ENCODE measurements around the gene MAPKBP1. TPM values are rescaled to one million over a fixed set of nuclear protein-coding genes. Genes with fewer than 3 reads are reported as not detected.

MAPKBP1 gene
- total RNA-seq, 1 experiment from 2014 or later: 9.9 TPM

DNA sequence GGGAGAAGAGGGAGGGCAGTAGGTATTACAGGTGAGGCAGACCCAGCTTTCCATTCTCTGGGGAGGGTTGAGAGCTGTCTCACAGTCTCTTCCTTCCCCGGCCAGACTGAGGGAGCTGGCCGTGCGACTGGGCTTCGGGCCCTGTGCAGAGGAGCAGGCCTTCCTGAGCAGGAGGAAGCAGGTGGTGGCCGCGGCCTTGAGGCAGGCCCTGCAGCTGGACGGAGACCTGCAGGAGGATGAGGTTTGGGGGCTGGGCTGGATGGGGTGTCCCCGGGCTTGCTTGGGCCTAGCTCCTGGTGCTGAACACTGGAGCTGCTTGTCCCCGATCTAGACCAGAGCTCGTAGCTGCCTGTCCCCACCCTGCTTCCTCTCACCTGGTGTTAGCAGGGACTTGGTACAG, 69.3 kb downstream of the MAPKBP1 start:
- no TSS peak for BruUV-seq (replicated peaks)
- H3K4me1 Mint-ChIP-seq (ENCODE audit: low read depth, unreplicated experiment): no peaks in the 10 kb centered on the region
- CTCF ChIA-PET: no interaction called here
- H3K36me3 Mint-ChIP-seq (ENCODE audit: insufficient read depth, unreplicated experiment): peaks cover 1% of the 10 kb centered on the region
- intact Hi-C loops (cut with micrococcal nuclease; ENCODE audit: unreplicated experiment): no loop called here
- H3K9me3 Mint-ChIP-seq (ENCODE audit: low read depth, unreplicated experiment): no peaks in the 10 kb centered on the region
- no peak overlapping the region for H3K27ac Mint-ChIP-seq (ENCODE audit: unreplicated experiment)
- DNase-seq: no peak
- TF ChIP-seq, protein P1, sequence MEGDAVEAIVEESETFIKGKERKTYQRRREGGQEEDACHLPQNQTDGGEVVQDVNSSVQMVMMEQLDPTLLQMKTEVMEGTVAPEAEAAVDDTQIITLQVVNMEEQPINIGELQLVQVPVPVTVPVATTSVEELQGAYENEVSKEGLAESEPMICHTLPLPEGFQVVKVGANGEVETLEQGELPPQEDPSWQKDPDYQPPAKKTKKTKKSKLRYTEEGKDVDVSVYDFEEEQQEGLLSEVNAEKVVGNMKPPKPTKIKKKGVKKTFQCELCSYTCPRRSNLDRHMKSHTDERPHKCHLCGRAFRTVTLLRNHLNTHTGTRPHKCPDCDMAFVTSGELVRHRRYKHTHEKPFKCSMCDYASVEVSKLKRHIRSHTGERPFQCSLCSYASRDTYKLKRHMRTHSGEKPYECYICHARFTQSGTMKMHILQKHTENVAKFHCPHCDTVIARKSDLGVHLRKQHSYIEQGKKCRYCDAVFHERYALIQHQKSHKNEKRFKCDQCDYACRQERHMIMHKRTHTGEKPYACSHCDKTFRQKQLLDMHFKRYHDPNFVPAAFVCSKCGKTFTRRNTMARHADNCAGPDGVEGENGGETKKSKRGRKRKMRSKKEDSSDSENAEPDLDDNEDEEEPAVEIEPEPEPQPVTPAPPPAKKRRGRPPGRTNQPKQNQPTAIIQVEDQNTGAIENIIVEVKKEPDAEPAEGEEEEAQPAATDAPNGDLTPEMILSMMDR (IDR thresholded peaks at IDR 0.05; ENCODE audit: unreplicated experiment): no peak
- H3K4me3 Mint-ChIP-seq (ENCODE audit: low read depth, unreplicated experiment): no peak overlapping the region
- H3K27me3 Mint-ChIP-seq (ENCODE audit: unreplicated experiment): no peaks in the 10 kb centered on the region

DNA sequence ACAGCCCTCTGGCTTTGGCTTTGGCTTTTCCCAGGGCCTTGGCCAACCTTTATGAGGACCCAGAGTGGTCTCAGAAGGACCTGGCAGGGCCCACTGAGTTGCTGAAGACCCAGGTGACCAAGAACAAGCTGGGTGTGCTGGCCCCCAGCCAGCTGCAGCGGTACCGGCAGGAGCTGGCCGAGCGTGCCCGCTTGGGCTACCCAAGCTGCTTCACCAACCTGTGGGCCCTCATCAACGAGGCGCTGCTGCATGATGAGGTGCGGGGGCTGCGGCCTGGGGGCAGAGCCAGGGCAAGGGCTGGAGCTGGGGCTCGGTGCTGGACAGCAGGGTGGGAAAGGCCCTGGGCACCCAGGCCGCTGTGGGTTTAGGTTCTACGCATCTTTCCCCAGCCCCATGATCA, 70.5 kb downstream of the MAPKBP1 start:
- Mint-ChIP-seq H3K4me1 (ENCODE audit: low read depth, unreplicated experiment) (no peaks in the 10 kb centered on the region), H3K27ac (ENCODE audit: unreplicated experiment) (no peak overlapping the region), H3K27me3 (ENCODE audit: unreplicated experiment) (no peaks in the 10 kb centered on the region), H3K9me3 (ENCODE audit: low read depth, unreplicated experiment) (no peaks in the 10 kb centered on the region), H3K36me3 (ENCODE audit: insufficient read depth, unreplicated experiment) (no peaks in the 10 kb centered on the region), H3K4me3 (ENCODE audit: low read depth, unreplicated experiment) (no peak overlapping the region)
- BruUV-seq (replicated peaks): no TSS peak
- intact Hi-C loops (cut with micrococcal nuclease; ENCODE audit: unreplicated experiment): no loop called here
- TF ChIP-seq, protein P1 (IDR thresholded peaks at IDR 0.05; ENCODE audit: unreplicated experiment): no peak
- CTCF ChIA-PET: interaction anchor here (0.6 kb wide), 1 partner anchor 31 kb away, joined by 3 read pairs; no protein-coding TSS in a partner anchor
- no peak for DNase-seq

DNA sequence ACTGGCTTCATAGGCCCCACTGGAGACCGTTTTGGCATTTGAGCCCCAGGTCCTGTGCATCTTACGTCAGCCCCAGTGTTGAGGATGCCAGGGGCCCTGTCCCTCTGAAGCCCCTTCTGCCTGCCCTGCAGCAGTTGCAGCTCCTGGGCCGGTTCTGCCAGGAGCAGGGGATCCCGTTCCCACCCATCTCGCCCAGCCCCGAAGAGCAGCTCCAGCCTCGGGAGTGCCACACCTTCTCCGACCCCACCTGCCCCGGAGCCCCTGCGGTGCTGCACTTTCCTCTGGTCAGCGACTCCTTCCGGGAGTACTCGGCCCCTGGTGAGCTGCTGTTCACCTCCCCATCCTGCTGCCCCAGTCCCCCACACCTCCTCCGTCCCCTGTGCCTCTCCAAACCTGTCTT, 72.9 kb downstream of the MAPKBP1 start:
- no peaks in the 10 kb centered on the region for H3K4me1 Mint-ChIP-seq (ENCODE audit: low read depth, unreplicated experiment)
- DNase-seq: no peak
- H3K9me3 Mint-ChIP-seq (ENCODE audit: low read depth, unreplicated experiment): no peaks in the 10 kb centered on the region
- no peak overlapping the region for H3K27ac Mint-ChIP-seq (ENCODE audit: unreplicated experiment)
- TF ChIP-seq, protein P1 (IDR thresholded peaks at IDR 0.05; ENCODE audit: unreplicated experiment): no peak
- CTCF ChIA-PET: no interaction called here
- H3K27me3 Mint-ChIP-seq (ENCODE audit: unreplicated experiment): no peaks in the 10 kb centered on the region
- H3K36me3 Mint-ChIP-seq (ENCODE audit: insufficient read depth, unreplicated experiment): no peaks in the 10 kb centered on the region
- H3K4me3 Mint-ChIP-seq (ENCODE audit: low read depth, unreplicated experiment): no peak overlapping the region
- BruUV-seq (replicated peaks): no TSS peak
- intact Hi-C loops (cut with micrococcal nuclease; ENCODE audit: unreplicated experiment): no loop called here

DNA sequence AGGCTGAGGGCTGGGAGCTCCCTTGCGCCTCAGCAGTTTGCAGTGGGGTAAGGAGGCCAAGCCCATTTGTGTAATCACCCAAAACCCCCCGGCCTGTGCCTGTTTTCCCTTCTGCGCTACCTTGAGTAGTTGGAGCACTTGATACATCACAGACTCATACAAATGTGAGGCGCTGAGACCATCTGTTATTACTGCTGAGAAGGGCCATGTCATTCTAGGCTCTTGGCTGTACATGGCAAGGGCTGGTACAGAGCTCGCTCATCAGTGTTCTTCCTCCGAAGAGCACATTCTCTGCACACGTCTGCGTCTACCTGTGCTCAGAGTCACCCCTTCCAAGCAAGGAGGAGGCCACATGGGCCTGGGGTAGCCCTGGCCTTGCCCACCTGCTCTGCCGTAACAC, 73.7 kb downstream of the MAPKBP1 start:
- H3K4me1 Mint-ChIP-seq (ENCODE audit: low read depth, unreplicated experiment): no peaks in the 10 kb centered on the region

More for the DNA sequence above, 73.7 kb downstream of the MAPKBP1 start:
- intact Hi-C loops (cut with micrococcal nuclease; ENCODE audit: unreplicated experiment): no loop called here
- peaks cover 5% of the 10 kb centered on the region for H3K36me3 Mint-ChIP-seq (ENCODE audit: insufficient read depth, unreplicated experiment)
- CTCF ChIA-PET: no interaction called here
- TF ChIP-seq, protein P1 (IDR thresholded peaks at IDR 0.05; ENCODE audit: unreplicated experiment): no peak
- no peak overlapping the region for H3K4me3 Mint-ChIP-seq (ENCODE audit: low read depth, unreplicated experiment)
- no peaks in the 10 kb centered on the region for H3K27me3 Mint-ChIP-seq (ENCODE audit: unreplicated experiment)
- BruUV-seq (replicated peaks): no TSS peak
- H3K27ac Mint-ChIP-seq (ENCODE audit: unreplicated experiment): no peak overlapping the region
- H3K9me3 Mint-ChIP-seq (ENCODE audit: low read depth, unreplicated experiment): no peaks in the 10 kb centered on the region
- no peak for DNase-seq

Data from Calu3 (cell line).